Activated CD4-positive, alpha-beta T cell treated with anti-CD3 and anti-CD28 coated beads, Interleukin-2, amount 50 U/mL, for 48 hours (primary cell): Measurements from ENCODE around the gene SLC1A2.
A peak's percentile ranks its signal among the peaks of the same experiment; 100 is the strongest.

Experiments
- DNase-seq, 2 experiments: peaks; one replicate each; pipeline ENCODE4 v3.0.0-alpha.2; 2020

The SLC1A2 gene

GRCh38 chr11:35419184-35419829 is at the start of gene SLC1A2:
Gene SLC1A2, minus strand, starts transcription at chr11:35419558. Its CDS starts 592 bp downstream, at chr11:35418966.
- DNase-seq: peak; percentile 5 to 11

- DNase-seq: no peak
Measured at GRCh38 chr11:35466058-35466457, 46.7 kb upstream of the SLC1A2 start.

- no peak for DNase-seq
Measured at GRCh38 chr11:35464308-35464707, 45.0 kb upstream of the SLC1A2 start.

GRCh38 chr11:35463331-35463751 is 44.0 kb upstream of the SLC1A2 start:
- DNase-seq: no peak

GRCh38 chr11:35461917-35462538 is 42.7 kb upstream of the SLC1A2 start:
- DNase-seq: no peak

- no peak for DNase-seq
Measured at GRCh38 chr11:35459489-35459888, 40.1 kb upstream of the SLC1A2 start.

GRCh38 chr11:35458846-35459245 is 39.5 kb upstream of the SLC1A2 start:
- DNase-seq: no peak

- no peak for DNase-seq
Measured at GRCh38 chr11:35454362-35454761, 35.0 kb upstream of the SLC1A2 start.

- DNase-seq: no peak
Measured at GRCh38 chr11:35436581-35437250, 17.4 kb upstream of the SLC1A2 start.

- DNase-seq: no peak
Measured at GRCh38 chr11:35433588-35433987, 14.2 kb upstream of the SLC1A2 start.

- DNase-seq: no peak
Measured at GRCh38 chr11:35432464-35432863, 13.1 kb upstream of the SLC1A2 start.

GRCh38 chr11:35427071-35427470 is 7.7 kb upstream of the SLC1A2 start:
- DNase-seq: no peak

GRCh38 chr11:35426351-35426750 is 7.0 kb upstream of the SLC1A2 start:
- DNase-seq: no peak

GRCh38 chr11:35425603-35426212 is 6.3 kb upstream of the SLC1A2 start:
- no peak for DNase-seq

GRCh38 chr11:35424157-35424940 is 5.0 kb upstream of the SLC1A2 start:
- no peak for DNase-seq

GRCh38 chr11:35420371-35420770 is 1.0 kb upstream of the SLC1A2 start:
- no peak for DNase-seq

- DNase-seq: peak; percentile 3 to 4
Measured at GRCh38 chr11:35419830-35420333, 524 bp upstream of the SLC1A2 start.

- peak; percentile 24 to 26 for DNase-seq
Measured at GRCh38 chr11:35418282-35419183, 825 bp downstream of the SLC1A2 start.

GRCh38 chr11:35415487-35415886 is 3.9 kb downstream of the SLC1A2 start:
- no peak for DNase-seq

- no peak for DNase-seq
Measured at GRCh38 chr11:35414776-35415175, 4.6 kb downstream of the SLC1A2 start.

GRCh38 chr11:35414311-35414710 is 5.0 kb downstream of the SLC1A2 start:
- DNase-seq: no peak

- no peak for DNase-seq
Measured at GRCh38 chr11:35413598-35413997, 5.8 kb downstream of the SLC1A2 start.
